HK-2 (cell line): Measurements from ENCODE around the gene HNF4A.

Experiments used
- DNase-seq: peaks from one replicate; pipeline ENCODE4 v3.0.0-alpha.2; 2018; ENCODE audit not compliant: unreplicated experiment

The HNF4A gene

GRCh38 chr20:44392776-44393607 lies 37.5 kb downstream of the HNF4A start:
- DNase-seq, result no peak

GRCh38 chr20:44393608-44394451 lies 38.3 kb downstream of the HNF4A start:
- no peak for DNase-seq

GRCh38 chr20:44394452-44394701 lies 38.9 kb downstream of the HNF4A start:
- no peak for DNase-seq

GRCh38 chr20:44394702-44395460 lies 39.4 kb downstream of the HNF4A start:
- no peak for DNase-seq

GRCh38 chr20:44395461-44396340 lies 40.2 kb downstream of the HNF4A start:
- DNase-seq, result no peak

- DNase-seq, result no peak
Measured at GRCh38 chr20:44396369-44397130, 41.1 kb downstream of the HNF4A start.

- DNase-seq, result no peak
Measured at GRCh38 chr20:44398335-44398734, 42.8 kb downstream of the HNF4A start.

GRCh38 chr20:44399446-44399845 lies 43.9 kb downstream of the HNF4A start:
- no peak for DNase-seq

- DNase-seq, result no peak
Measured at GRCh38 chr20:44400671-44400969, 45.1 kb downstream of the HNF4A start.

GRCh38 chr20:44400970-44401769 lies 45.7 kb downstream of the HNF4A start:
- DNase-seq, result no peak

GRCh38 chr20:44401770-44402390 lies 46.4 kb downstream of the HNF4A start:
- DNase-seq, result no peak

GRCh38 chr20:44402391-44403193 lies 47.1 kb downstream of the HNF4A start:
- DNase-seq, result no peak

GRCh38 chr20:44403194-44404112 lies 48.0 kb downstream of the HNF4A start:
- no peak for DNase-seq

GRCh38 chr20:44404204-44405181 lies 49.0 kb downstream of the HNF4A start:
- DNase-seq, result no peak

GRCh38 chr20:44405257-44405656 lies 49.8 kb downstream of the HNF4A start:
- DNase-seq, result no peak

- no peak for DNase-seq
Measured at GRCh38 chr20:44405785-44406571, 50.5 kb downstream of the HNF4A start.
